H9 (cell line): ENCODE data around the gene PTPN7. TPM values are rescaled to one million over a fixed set of nuclear protein-coding genes. Genes with fewer than 3 reads are reported as not detected.

Experiments
- DNase-seq: peaks from one replicate; pipeline ENCODE4 v3.0.0-alpha.2; 2017
- H2AFZ ChIP-seq: one replicate; pipeline ENCODE4 v1.6.1; 2013; ENCODE audit warnings: mild to moderate bottlenecking, low read length, control low read depth, moderate library complexity
- H2AK5ac ChIP-seq: 2 replicates; pipeline ENCODE4 v1.6.1; 2013; ENCODE audit warnings: low read length, control low read depth, mixed read lengths; ENCODE audit not compliant: insufficient read length
- H2BK120ac ChIP-seq: one replicate; pipeline ENCODE4 v1.6.1; 2013; ENCODE audit warnings: low read depth, mild to moderate bottlenecking, low read length, control low read depth, inconsistent platforms; ENCODE audit not compliant: poor library complexity, severe bottlenecking
- H2BK12ac ChIP-seq: 2 replicates; pipeline ENCODE4 v1.6.1; 2013; ENCODE audit warnings: low read length, control low read depth, mixed read lengths, low read depth; ENCODE audit not compliant: insufficient read length
- H2BK15ac ChIP-seq: 2 replicates; pipeline ENCODE4 v1.6.1; 2013; ENCODE audit warnings: low read depth, low read length, control low read depth
- H2BK20ac ChIP-seq: one replicate; pipeline ENCODE4 v1.6.1; 2013; ENCODE audit warnings: low read depth, mild to moderate bottlenecking, low read length, control low read depth, inconsistent platforms; ENCODE audit not compliant: poor library complexity, severe bottlenecking
- H2BK5ac ChIP-seq: 2 replicates; pipeline ENCODE4 v1.6.1; 2013; ENCODE audit warnings: low read length, control low read depth, mixed read lengths; ENCODE audit not compliant: insufficient read length
- H3K14ac ChIP-seq: 2 replicates; pipeline ENCODE4 v1.6.1; 2013; ENCODE audit warnings: low read length, control low read depth; ENCODE audit not compliant: insufficient read depth
- H3K18ac ChIP-seq: 2 replicates; pipeline ENCODE4 v1.6.1; 2013; ENCODE audit warnings: low read depth, mild to moderate bottlenecking, mixed read lengths, low read length, control low read depth; ENCODE audit not compliant: insufficient read length
- H3K23ac ChIP-seq: 2 replicates; pipeline ENCODE4 v1.6.1; 2013; ENCODE audit warnings: low read length, control low read depth, mixed read lengths, low read depth; ENCODE audit not compliant: insufficient read length
- H3K23me2 ChIP-seq: 2 replicates; pipeline ENCODE4 v1.6.1; 2013; ENCODE audit warnings: low read depth, mild to moderate bottlenecking, mixed read lengths, low read length, control low read depth; ENCODE audit not compliant: insufficient read length, poor library complexity, severe bottlenecking
- H3K27ac ChIP-seq: 2 replicates; pipeline ENCODE4 v1.5.1; 2013; ENCODE audit warnings: low read length, control low read depth, mixed read lengths, low read depth; ENCODE audit not compliant: insufficient read length
- H3K27me3 ChIP-seq: 2 replicates; pipeline ENCODE4 v1.6.1; 2013; ENCODE audit warnings: low read length, control low read depth, inconsistent platforms; ENCODE audit not compliant: insufficient read depth
- H3K4ac ChIP-seq: 2 replicates; pipeline ENCODE4 v1.6.1; 2013; ENCODE audit warnings: low read depth, mild to moderate bottlenecking, control low read depth, inconsistent platforms, low read length, moderate library complexity
- H3K4me1 ChIP-seq: 2 replicates; pipeline ENCODE4 v1.6.1; 2013; ENCODE audit warnings: low read length, control low read depth, inconsistent platforms; ENCODE audit not compliant: insufficient read depth
- H3K4me2 ChIP-seq: 2 replicates; pipeline ENCODE4 v1.6.1; 2013; ENCODE audit warnings: low read length, control low read depth, mixed read lengths; ENCODE audit not compliant: insufficient read length, insufficient read depth
- H3K56ac ChIP-seq: 2 replicates; pipeline ENCODE4 v1.6.1; 2013; ENCODE audit warnings: low read depth, mild to moderate bottlenecking, mixed read lengths, low read length, control low read depth; ENCODE audit not compliant: insufficient read length
- H3K79me1 ChIP-seq: 2 replicates; pipeline ENCODE4 v1.6.1; 2013; ENCODE audit warnings: low read depth, mild to moderate bottlenecking, moderate library complexity, low read length, control low read depth, inconsistent platforms; ENCODE audit not compliant: insufficient read depth, poor library complexity, severe bottlenecking
- H3K79me2 ChIP-seq: 2 replicates; pipeline ENCODE4 v1.6.1; 2013; ENCODE audit warnings: low read length, control low read depth, inconsistent platforms; ENCODE audit not compliant: insufficient read depth
- H3K9ac ChIP-seq: 2 replicates; pipeline ENCODE4 v1.6.1; 2013; ENCODE audit warnings: low read length, control low read depth, mixed read lengths; ENCODE audit not compliant: insufficient read length; ENCODE audit errors: extremely low read depth
- H3K9me3 ChIP-seq: one replicate; pipeline ENCODE4 v1.6.1; 2013; ENCODE audit warnings: low read depth, low read length, inconsistent platforms; ENCODE audit not compliant: control insufficient read depth
- H3T11ph ChIP-seq: one replicate; pipeline ENCODE4 v1.6.1; 2013; ENCODE audit warnings: mild to moderate bottlenecking, low read length, control low read depth, inconsistent platforms
- H4K20me1 ChIP-seq: one replicate; pipeline ENCODE4 v1.6.1; 2013; ENCODE audit not compliant: control insufficient read depth, insufficient read length, insufficient read depth
- H4K5ac ChIP-seq: 2 replicates; pipeline ENCODE4 v1.6.1; 2013; ENCODE audit warnings: low read depth, mild to moderate bottlenecking, mixed read lengths, low read length, control low read depth; ENCODE audit not compliant: insufficient read length
- H4K8ac ChIP-seq: replicated peaks from 2 replicates; pipeline ENCODE4 v1.6.1; 2013; ENCODE audit warnings: low read length, control low read depth, mixed read lengths, low read depth; ENCODE audit not compliant: insufficient read length
- H4K91ac ChIP-seq: 2 replicates; pipeline ENCODE4 v1.6.1; 2013; ENCODE audit warnings: low read depth, mild to moderate bottlenecking, moderate library complexity, mixed read lengths, low read length, control low read depth; ENCODE audit not compliant: insufficient read length
- H3K27ac Mint-ChIP-seq, 3 experiments: 2 replicates in 2 of 3; 3 replicates in 1 of 3; pipeline ENCODE4 v1.8.0; 2020 to 2021; ENCODE audit warnings: mixed read lengths in 3 of 3, mild to moderate bottlenecking in 1 of 3, moderate library complexity in 1 of 3
- H3K27me3 Mint-ChIP-seq: 2 replicates; pipeline ENCODE4 v1.8.0; 2021; ENCODE audit warnings: low read depth, mild to moderate bottlenecking, moderate library complexity, mixed read lengths
- H3K36me3 Mint-ChIP-seq, 3 experiments: 2 replicates in 2 of 3; 3 replicates in 1 of 3; pipeline ENCODE4 v1.8.0; 2020 to 2021; ENCODE audit warnings: low read depth in 3 of 3, mixed read lengths in 3 of 3; ENCODE audit not compliant: insufficient read depth in 1 of 3
- H3K4me1 Mint-ChIP-seq, 2 experiments: 2 replicates each; pipeline ENCODE4 v1.8.0; 2020; ENCODE audit warnings: mixed read lengths in 2 of 2
- H3K4me3 Mint-ChIP-seq, 2 experiments: 2 replicates in 1 of 2; 3 replicates in 1 of 2; pipeline ENCODE4 v1.8.0; 2020 to 2021; ENCODE audit warnings: mild to moderate bottlenecking in 2 of 2, mixed read lengths in 2 of 2, moderate library complexity in 1 of 2
- H3K9me3 Mint-ChIP-seq, 2 experiments: 2 replicates in 1 of 2; 3 replicates in 1 of 2; pipeline ENCODE4 v1.8.0; 2020; ENCODE audit warnings: mild to moderate bottlenecking in 2 of 2, mixed read lengths in 2 of 2, moderate library complexity in 1 of 2
- WGBS: extraction: QIAGEN DNeasy Blood & Tissue Kit; methylation state at CpG from one replicate; pipeline ENCODE4 v1.1.7; 2013; ENCODE audit warnings: missing lambda C conversion rate, low lambda C conversion rate, mixed read lengths; ENCODE audit not compliant: insufficient read length; ENCODE audit errors: extremely low coverage; 5-methylcytosine and 5-hydroxymethylcytosine counted together
- long read RNA-seq: library from polyadenylated mRNA; unstranded; transcript quantifications from one replicate; pipeline ENCODE4 v2.0.0, GENCODE V29; 2020
- total RNA-seq: library from RNA; stranded (reverse); gene quantifications from 2 replicates; pipeline ENCODE4 v1.2.1, GENCODE V29; 2021
- TF ChIP-seq, protein P1 (sequence below): fragments of 200-600 bp; sonication (generic); conservative IDR thresholded peaks from 3 replicates; pipeline ENCODE4 v1.8.0; 2021; ENCODE audit warnings: antibody characterized with exemption, mild to moderate bottlenecking

Gene PTPN7
- total RNA-seq = 0.22 and 0.72 TPM in 2 replicates
- long read RNA-seq, partial matches to known transcripts = 0 of 1 reads
- long read RNA-seq, other reads (novel, unspliced or antisense) = 1 of 1 reads

DNA sequence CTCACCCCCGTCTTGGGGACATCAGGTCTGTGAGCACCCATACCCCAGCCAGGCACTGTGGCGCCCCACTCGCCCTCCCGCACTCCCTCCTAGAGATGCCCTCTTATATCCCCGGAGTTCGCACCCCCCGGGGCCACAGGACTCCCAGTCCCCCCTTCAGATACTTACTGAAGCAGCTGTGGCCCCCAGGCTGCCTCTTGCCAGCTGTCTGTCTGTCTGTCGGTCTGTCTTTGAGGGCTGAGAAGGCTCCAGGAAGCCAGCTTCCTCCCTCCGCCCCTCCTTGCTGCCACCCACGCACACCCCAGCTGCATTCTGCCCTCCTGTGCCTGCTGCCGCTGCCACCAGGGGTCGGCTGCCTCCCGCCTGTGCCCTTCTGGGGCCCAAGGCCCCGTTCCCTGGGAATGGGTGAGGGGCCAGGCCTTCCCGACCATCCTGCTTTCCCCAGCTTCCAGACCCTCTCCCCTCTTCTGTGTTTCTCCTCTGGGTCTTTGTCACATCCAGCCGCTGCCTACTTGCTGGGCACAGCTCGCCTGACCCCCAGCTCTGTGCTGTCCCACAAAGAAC is at the start of gene PTPN7:
Gene PTPN7, minus strand, starts transcription at position 226 of the 564 bp plus-strand sequence. CDS start 1,200 bp downstream, outside the sequence.
- H3K4ac ChIP-seq = no peak within 1 kb of the TSS
- H3K27ac ChIP-seq = no peak within 1 kb of the TSS
- H2AK5ac ChIP-seq = no peak within 1 kb of the TSS
- H3K79me2 ChIP-seq = no peaks in the 10 kb centered on the region
- Mint-ChIP-seq H3K9me3 (no peaks in the 10 kb centered on the region), H3K36me3 (no peaks in the 10 kb centered on the region; a peak in 1 of 7 replicates), H3K27me3 (no peaks in the 10 kb centered on the region; the same call in 1 of the 2 replicates), H3K27ac (peak within 1 kb of the TSS in 2 of 3 experiments; percentile 40 to 59; a peak in 4 of 7 replicates), H3K4me1 (peaks cover 28 to 47% of the 10 kb centered on the region in 2 experiments), H3K4me3 (no peak within 1 kb of the TSS; a peak in 2 of 5 replicates)
- H3T11ph ChIP-seq = no peak within 1 kb of the TSS
- no peak within 1 kb of the TSS for H3K4me2 ChIP-seq
- H3K23ac ChIP-seq = no peak within 1 kb of the TSS
- H3K4me1 ChIP-seq = peaks cover 8% of the 10 kb centered on the region; the same call in 1 of the 2 replicates
- no peak within 1 kb of the TSS for H4K8ac ChIP-seq
- no peak within 1 kb of the TSS for H2AFZ ChIP-seq
- H2BK12ac ChIP-seq = no peak within 1 kb of the TSS
- no peaks in the 10 kb centered on the region; the same call in 1 of the 2 replicates for H3K27me3 ChIP-seq
- H4K5ac ChIP-seq = no peak within 1 kb of the TSS
- TF ChIP-seq, protein P1, sequence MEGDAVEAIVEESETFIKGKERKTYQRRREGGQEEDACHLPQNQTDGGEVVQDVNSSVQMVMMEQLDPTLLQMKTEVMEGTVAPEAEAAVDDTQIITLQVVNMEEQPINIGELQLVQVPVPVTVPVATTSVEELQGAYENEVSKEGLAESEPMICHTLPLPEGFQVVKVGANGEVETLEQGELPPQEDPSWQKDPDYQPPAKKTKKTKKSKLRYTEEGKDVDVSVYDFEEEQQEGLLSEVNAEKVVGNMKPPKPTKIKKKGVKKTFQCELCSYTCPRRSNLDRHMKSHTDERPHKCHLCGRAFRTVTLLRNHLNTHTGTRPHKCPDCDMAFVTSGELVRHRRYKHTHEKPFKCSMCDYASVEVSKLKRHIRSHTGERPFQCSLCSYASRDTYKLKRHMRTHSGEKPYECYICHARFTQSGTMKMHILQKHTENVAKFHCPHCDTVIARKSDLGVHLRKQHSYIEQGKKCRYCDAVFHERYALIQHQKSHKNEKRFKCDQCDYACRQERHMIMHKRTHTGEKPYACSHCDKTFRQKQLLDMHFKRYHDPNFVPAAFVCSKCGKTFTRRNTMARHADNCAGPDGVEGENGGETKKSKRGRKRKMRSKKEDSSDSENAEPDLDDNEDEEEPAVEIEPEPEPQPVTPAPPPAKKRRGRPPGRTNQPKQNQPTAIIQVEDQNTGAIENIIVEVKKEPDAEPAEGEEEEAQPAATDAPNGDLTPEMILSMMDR = 0 out of 3 replicates have a peak, but pooled peaks have one; percentile 10
- H4K20me1 ChIP-seq = no peaks in the 10 kb centered on the region
- WGBS = no CpG with 5 or more reads among the region's 17 CpGs
- H3K9ac ChIP-seq = no peak within 1 kb of the TSS
- H3K23me2 ChIP-seq = no peaks in the 10 kb centered on the region
- H3K9me3 ChIP-seq = no peaks in the 10 kb centered on the region
- no peak within 1 kb of the TSS for H2BK15ac ChIP-seq
- H2BK20ac ChIP-seq = no peak within 1 kb of the TSS
- H3K18ac ChIP-seq = peak within 1 kb of the TSS; percentile 21
- H2BK120ac ChIP-seq = no peak within 1 kb of the TSS
- no peak within 1 kb of the TSS for H3K56ac ChIP-seq
- peak; percentile 28 for DNase-seq
- no peak within 1 kb of the TSS for H4K91ac ChIP-seq
- H3K79me1 ChIP-seq = no peaks in the 10 kb centered on the region
- peak within 1 kb of the TSS; percentile 29; the same call in 1 of the 2 replicates for H3K14ac ChIP-seq
- H2BK5ac ChIP-seq = no peak within 1 kb of the TSS
